HG02678 (cell line): Measurements from ENCODE around the gene CFAP43.

Experiments
- ATAC-seq: cut with Tn5 transposase; IDR thresholded peaks from one replicate; pipeline ENCODE4 v1.9.1; 2021; ENCODE audit warnings: mild to moderate bottlenecking, moderate library complexity; ENCODE audit not compliant: unreplicated experiment

CFAP43 gene

DNA sequence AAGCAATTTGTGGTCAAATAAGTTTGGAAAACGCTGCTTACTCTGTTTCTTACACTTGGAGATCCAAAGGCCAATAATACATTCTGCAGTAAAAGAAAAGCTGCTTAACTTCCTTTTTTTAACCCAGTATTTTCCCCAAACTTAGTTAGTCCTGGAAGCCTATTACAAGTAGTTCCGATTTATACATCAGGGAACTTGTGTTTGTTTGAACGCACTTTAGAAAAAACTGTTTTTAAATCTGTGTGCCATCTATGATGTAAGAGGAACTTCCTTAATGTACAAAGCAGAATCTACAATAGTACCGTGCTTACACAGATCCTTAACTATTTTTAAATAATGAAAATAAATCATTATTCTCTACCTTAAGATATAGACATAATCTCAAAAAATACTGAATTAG lies 87.2 kb downstream of the CFAP43 start:
- no peak for ATAC-seq

DNA sequence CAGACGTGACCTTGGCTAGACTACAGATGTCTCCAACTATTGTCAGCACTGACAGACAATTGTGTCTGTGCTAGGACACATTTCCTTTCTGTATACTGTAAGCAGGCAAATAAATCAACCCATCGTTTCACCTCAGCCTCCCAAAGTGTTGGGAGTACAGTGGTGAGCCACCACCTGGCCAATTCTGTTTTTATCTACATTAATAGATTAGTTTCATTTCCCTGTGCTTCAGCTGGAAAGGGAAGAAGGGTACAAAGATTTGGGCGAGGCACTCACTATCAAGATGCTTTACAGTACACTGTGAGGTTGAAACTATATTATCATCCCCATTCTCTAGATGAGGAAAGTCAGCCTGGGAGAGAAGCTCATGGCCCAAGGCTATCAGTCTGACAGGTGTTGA lies 88.3 kb downstream of the CFAP43 start:
- no peak for ATAC-seq

DNA sequence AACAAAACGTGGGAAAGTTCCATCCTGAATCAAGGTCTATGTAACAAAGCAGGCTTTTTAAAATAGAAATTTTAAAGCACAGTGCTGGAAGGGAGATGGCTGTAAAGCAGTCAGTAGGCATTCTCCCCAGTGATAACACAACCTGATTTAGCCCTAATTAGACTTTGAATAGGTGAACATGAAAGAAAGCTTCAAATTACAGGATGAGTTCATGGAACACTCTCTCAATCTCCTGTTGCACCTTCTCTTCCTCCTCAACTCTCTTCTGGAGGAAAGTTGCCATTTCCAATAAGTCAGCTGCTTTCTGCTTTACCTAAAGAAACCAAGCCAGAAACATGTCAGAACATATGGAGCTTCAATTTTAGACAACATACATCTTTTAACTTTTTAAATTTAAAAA lies 90.1 kb downstream of the CFAP43 start:
- no peak for ATAC-seq

DNA sequence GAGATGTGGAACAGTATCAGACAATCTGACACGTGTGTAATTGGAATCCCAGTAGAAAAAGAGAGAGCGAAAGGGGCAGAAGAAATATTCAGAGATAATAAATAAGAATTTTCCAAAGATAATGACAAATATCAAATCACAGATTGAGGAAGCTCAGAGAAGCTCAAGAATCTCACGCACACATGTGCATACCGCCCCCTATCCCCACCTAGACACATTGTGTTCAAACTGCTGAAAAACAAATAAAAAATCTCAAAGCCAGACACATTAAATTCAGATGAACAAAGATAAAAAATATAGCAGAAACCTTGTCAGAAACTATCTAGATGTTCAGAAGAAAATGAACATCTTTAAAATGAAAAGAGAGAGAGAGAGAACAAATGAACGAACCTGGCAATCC lies 92.9 kb downstream of the CFAP43 start:
- no peak for ATAC-seq

DNA sequence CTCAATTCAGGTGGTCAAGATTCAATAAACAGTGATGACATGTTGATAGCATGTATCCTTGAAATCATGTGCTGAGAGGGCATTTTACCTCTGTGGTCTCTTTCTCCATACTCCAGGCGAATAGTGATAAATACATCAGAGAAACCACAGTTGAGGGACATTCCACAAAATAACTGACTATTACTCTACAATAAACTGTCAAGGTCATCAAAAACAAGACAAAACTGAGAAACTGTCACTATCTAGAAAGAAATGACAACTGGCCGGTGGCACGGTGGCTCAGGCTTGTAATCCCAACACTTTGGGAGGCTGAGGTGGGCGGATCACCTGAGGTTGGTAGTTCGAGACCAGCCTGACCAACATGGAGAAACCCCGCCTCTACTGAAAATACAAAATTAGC lies 94.0 kb downstream of the CFAP43 start:
- ATAC-seq = no peak

DNA sequence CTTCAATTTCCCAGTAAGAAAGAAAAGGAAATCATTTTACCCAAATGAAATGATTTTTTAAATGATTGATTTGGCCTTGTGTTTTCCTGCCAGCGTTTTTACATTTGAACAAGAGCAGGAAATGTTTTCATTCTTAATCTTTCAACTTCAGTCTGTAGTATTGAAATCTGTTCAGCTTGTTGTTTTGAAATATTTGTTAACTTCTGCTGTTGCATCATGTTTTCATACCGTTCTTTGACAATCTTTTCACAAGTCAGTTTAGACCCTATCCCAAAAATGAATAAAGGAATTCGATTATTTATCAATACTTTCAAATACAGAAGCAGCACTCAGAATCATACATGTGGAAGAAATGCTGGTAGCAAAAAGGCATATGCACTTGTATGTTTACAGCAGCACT lies 102.1 kb downstream of the CFAP43 start:
- ATAC-seq = no peak

DNA sequence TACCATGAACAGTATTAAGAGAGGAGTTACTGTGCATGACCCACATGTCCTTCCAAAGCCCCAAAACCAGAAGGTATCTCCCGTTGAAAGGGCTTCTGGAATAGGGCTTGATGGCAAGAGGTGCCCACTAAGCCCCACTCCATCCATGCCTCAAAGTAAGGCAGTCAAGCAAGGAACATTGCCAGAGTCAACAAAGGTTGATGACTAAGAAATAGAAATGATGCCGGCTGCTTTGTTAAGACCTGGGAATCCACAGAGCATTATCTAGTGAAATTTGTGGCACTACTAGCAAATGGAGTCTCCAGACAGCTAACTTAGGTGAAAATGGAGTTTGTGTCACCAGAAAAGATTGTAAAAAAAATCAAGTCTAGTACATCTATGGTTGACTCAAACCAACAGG lies 104.0 kb downstream of the CFAP43 start:
- ATAC-seq = no peak

DNA sequence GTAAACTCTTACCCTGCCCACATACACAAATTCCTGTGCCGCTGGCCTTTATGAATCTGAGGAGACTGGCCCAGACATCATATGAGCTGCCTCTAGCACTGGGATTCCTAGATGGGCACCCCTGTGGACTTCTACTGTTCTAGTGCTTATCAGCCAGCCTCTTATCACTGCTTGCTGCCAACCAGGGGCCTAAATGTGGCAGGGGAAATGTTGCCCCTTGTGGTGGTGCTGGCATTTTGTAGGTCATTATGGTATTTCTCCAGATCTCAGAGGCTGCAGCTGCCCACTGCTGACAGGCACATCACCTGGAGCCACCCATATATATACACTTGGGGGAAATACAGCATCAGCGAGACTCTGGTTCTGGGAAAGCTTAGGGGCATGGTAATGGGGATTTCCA lies 104.8 kb downstream of the CFAP43 start:
- ATAC-seq = no peak

DNA sequence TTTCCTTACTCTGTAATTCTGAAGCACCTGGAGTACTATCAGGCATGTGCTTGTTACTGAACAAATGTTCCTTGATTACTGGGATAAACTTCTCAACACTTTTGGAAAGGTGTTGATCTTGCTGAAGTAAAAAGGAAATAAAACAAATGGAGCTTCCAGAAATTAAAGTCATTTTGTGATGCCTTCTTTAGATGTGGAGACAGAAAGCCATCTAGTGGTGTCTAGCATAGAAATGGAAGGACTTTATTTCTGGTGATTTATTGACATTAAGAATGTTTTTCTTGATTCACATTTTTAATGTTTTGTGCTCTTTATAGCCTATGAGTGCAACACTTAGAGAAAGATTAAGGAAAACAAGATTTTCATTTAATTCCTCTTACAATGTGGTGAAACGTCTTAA lies 108.8 kb downstream of the CFAP43 start:
- no peak for ATAC-seq

DNA sequence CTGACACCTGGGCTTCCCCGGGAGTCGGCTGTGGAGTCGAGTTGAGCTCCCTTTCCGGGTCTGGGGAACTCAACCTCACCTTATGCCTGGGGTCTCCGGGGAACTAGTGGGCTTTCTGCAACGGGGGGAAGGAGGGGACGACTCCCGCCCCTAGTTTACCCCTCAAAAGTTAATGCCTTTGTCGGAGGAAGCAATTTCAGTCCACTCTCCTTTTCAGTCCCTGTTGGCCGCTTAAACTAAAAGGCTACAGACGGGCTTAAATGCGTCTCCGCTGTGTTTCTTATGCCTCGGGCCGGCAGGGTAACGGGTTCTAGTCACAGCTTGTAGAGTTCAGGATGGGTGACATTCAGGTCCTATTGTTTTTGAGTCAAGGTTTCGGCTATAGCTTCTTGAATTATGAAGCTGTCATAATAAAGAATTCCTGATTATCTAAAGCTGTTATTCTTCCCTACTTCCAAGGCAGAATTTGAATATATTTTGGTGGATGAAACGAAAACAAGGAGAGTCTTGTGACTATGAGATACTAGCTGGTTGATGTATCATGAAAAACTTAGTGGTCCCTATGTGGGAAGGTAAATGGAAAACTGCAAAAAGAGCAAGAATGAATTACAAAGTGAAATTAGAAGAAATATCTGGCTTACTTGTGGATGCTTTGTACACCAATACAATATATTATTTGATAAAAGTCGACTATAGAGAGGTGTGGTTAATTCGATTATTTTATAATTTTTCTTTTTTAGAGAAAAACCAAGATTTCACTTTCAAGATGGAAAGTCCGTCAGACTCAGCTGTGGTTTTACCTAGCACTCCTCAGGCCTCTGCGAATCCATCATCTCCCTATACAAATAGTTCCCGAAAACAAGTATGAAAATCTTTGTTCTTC lies 109.7 kb downstream of the CFAP43 start:
- peak; percentile 2 for ATAC-seq

DNA sequence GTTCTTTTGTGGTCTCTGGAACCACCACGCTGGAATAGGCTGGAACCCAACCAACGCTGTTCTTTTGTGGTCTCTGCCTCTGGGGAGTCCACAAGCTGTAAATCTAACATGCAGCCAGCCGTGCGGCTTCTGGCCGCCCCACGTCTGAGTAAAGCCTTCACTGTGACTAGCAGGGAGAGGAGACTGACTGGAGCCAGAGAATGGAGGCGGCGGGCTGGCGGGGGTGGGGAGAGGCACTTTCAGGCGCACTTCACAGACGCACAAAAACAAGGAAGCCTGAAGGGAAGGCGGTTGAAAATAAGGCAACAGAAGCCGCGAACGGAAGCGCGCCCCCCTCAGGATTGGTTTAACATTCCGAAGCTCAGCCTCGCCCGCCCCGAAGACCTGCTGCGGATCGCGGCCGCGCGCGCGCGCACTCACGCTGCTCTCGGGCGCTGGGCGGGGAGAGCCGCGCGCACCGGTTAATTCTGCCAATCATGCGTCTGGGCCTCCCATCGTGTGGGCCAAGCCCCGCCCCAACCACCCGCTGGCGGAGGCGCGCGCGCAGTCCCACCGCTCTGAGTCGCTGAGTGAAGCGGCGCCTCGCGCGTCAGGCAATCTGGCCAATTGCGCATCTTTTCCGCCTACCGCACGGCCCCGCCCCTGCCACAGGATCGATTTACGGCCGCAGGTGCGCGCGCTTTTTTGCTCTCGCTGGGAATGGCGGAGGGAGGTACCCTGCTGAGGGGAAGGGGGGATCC lies 110.5 kb downstream of the CFAP43 start, which contains the start of gene SFR1:
Gene SFR1 (plus strand): TSS at position 687 of the 740 bp plus-strand sequence. CDS start 13 bp downstream, at position 700.
- peak; percentile 92 for ATAC-seq

DNA sequence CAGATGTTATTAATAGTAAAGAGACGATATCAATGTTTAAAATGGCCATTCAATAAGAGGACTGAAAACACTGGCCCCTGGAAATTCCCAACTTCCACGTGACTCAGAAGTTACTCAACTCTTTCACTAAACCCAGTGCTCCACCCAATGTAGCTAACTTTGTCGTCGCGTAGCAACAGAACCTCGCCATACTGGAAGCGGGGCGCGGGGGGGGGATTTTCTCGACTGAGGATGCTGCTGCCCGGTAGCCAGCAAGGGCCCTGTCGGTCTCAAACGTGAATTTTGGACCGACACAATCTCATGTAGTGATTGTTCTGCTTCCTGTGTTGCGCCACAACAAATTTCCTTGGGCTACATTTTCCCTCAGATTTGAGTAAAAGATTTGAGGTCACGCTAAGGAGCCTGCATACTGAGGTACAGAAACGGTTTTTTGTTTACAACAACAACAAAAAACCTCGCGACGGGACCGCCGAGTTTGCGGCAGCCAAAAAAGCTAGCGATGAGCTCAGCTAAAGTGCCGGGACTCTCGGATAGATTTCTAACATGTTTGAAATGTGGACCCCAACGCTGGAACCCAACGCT lies 111.2 kb downstream of the CFAP43 start:
- peak; percentile 36 for ATAC-seq

DNA sequence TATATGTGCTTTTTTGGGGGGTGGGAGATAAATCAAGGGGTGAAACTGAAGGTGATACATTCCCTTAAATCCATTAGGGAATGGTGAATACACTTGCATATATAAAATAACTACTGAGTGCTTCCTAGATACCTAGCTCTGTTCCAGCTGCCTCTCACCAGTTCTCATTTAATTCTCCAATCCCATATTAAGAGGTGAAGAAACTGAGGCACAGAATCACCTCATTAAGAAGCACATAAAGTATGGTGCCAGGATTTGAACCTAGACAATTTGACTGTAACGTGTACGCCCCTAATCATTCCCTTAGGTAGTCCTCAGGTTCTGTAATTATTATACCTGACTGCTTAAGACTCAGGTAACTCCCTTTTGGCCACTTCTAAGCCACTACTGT lies 111.7 kb downstream of the CFAP43 start:
- ATAC-seq = no peak

DNA sequence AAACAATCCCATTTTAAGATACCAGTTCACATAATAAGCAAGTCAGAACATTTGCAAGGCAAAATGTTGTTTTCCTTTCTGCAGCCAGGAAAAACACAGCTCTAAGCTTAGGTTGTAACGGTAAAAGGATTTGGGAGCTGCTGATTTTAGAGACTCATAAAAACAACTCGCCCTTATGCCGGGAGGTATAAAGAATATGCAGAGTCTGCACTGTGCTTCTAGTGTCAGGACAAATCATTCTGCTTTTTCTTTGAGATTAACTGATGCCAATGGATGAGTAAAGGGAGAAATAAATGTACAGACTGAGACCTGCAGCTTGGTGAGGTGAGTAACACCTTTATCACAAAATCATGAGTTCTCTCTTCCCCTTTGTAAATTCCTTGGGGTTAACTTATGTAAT lies 112.2 kb downstream of the CFAP43 start:
- no peak for ATAC-seq

DNA sequence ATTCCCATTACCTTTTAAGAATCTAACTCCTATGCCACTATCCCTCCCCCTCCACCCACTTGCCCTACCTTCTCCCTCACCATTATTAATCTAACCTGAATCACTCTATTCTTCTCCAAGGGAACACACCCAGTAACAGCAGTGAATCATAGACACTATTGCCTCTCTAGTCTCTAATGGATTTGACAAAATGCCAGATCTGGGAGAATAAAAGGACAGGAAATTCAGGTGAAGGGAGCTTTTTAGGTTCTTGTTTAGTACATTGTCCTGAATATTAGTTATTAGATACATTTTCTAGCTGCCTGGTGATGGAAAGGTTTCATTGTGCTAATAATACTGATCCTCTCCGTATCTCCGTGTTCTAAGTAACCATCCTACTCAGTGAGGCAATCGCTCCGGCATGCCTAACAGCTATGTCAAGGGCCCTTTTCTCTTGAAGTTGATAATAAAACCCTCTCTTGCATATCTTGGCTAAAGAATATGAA lies 114.3 kb downstream of the CFAP43 start:
- ATAC-seq = no peak

DNA sequence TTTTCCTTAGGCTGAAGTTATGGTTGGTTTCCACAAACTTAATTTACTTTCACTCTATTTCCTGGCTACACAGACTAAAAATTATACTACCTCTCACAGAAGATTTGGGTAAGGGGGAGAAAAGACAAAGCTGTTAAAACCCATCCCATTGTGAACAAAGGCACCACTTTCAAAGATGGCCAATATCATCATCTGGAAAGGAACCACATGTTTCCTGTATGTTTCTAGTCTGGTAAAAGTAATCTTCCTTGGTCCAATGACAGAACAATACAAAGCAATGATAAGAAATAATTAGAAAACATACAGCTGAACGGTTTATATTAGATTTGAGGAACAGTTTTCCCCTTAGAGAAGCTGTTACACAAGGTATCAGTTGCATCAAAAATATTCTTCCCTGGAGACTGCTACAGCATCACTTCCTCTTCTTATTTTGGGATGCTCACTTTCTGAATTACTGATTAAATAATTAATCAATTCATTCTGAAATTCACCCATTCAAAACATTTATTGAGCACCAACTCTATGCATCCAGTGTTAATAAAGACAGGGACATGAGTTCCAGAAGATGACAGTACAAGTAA lies 118.7 kb downstream of the CFAP43 start:
- no peak for ATAC-seq

DNA sequence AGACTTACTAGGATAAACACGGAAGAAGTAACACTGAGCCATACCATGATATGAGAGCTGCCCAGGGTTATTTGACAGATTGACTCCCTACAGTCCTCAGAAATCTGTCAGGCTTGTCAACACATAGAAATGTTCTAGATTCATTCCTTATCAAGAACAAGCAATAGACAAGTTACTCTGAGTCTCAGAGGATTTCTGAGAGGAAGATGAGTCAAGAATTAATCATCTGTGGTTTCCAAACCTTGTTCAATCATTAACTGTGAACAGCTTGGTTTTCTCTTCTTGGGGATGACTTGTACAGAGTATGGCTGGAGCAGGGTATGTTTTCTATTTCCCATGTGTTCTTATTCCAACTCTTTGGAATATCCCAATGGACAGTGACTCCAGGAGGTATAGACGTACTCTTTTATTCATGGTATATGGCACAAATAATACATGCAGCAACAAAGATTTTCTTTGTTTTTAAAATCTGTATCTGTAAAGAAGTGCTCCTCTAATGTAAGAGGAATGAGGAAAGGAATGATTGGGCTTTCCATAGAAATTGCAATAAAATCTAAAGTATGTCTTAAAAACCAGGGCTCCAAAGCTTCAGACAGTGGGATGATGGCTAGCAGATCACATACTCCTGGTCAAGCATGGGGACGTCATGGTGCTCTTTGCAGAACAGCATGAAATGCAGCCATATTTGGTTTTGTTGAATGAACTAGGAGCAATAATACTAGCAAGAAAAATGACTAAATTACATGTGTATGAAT lies 122.1 kb downstream of the CFAP43 start:
- ATAC-seq = peak; percentile 94

DNA sequence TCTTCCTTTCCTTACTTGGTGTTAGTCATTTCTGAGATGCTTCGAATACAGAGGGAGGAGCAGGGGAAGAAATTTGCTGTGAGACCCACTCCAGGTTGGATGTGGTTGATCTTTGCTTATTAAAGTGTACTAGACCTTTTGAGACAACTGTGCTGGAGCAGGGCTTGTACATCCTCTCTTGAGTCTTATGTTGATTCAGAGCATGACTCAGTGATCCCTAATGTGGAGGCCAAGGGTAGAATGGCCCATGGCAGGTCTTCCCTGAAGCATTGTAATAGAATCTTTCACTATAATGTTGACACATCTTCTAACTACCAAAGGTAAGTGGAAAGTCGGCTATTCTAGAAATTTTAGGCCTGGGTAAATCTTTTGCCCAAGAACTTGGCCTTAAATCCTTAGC lies 127.2 kb downstream of the CFAP43 start:
- ATAC-seq = no peak

DNA sequence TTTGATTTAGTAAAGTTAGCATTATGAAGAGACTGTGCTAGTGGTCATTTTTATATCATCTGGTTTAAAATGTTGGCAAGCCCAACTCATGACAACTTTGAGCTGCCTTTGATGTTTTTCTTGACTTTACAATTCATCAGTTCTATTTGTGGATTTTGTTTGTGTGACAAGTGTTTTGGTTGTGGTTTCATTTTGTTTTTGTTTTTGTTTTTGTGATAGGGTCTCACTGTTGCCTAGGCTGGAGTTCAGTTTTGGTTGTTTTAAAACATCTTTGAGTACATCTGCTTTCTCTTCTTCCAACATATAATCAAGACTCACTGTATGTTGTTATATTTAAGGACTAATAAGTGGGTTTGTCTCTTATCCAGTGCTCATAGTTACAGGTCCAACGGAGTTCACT lies 127.7 kb downstream of the CFAP43 start:
- ATAC-seq = no peak

DNA sequence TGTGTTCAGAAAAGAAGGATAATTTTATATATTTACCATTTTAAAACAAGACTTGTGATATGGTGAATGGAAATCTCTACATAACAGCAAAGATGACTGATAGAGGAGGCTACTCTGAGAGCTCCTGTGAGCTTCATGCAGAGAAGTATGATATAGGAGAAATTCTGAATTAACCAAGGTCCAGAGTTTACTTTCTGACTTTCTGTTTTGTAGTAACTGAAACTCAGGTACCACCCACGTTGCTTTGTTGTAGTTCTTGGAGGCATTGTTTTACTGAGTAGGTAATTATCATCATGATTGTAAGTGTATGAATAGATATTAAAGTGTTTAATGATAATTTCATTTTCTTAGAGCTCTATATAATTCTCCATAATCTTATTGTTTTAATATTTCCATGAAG lies 128.2 kb downstream of the CFAP43 start:
- no peak for ATAC-seq

DNA sequence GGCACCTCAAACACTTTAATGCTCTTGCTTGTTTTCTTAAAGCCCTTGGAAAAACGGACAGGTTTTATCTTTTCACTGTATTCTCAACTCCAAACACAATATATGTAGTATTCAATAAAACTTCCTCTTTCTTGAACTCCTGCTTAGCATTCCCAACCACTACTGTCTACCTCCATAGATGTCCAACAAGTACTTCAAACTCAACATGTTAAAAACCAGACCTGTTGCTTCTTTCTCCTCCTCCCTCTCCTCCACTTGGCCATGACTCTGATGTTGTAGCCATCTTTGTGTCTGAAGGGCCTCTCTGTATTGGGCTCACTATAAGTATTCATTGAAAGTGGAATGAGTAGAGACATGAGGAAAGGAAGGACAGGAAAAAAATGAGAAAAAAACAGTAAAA lies 130.3 kb downstream of the CFAP43 start:
- no peak for ATAC-seq
